Thoracic aorta (tissue), 2 donors: ENCODE data around the gene ZNHIT1. TPM values are rescaled to one million over a fixed set of nuclear protein-coding genes. Genes with fewer than 3 reads are reported as not detected.

Source experiments
- ATAC-seq: fragments of 150-250 bp; one replicate; pipeline ENCODE4 v1.8.0; 2017; ENCODE audit warnings: low read depth; ENCODE audit not compliant: insufficient number of reproducible peaks, low FRiP score
- DNase-seq: peaks from one replicate; pipeline ENCODE4 v3.0.0-alpha.2; 2020; ENCODE audit warnings: low spot score
- H3K27ac ChIP-seq, 2 donors: fragments of 200-600 bp; sonication (generic); 1 replicate in 1 of 2; 2 replicates in 1 of 2; pipeline ENCODE4 v1.5.1; 2016; ENCODE audit warnings: mild to moderate bottlenecking in 2 of 2, moderate library complexity in 2 of 2
- H3K27me3 ChIP-seq: fragments of 200-600 bp; sonication (generic); replicated peaks from 2 replicates; pipeline ENCODE4 v1.6.0; 2016; ENCODE audit warnings: mild to moderate bottlenecking; ENCODE audit not compliant: insufficient read depth
- H3K36me3 ChIP-seq: fragments of 200-600 bp; sonication (generic); one replicate; pipeline ENCODE4 v1.5.1; 2016
- H3K4me1 ChIP-seq, 2 donors: fragments of 200-600 bp; sonication (generic); 1 replicate in 1 of 2; 2 replicates in 1 of 2; pipeline versions ENCODE4 v1.5.1 to v1.6.0; 2016; ENCODE audit warnings: low read depth in 2 of 2, mild to moderate bottlenecking in 1 of 2; ENCODE audit not compliant: control insufficient read depth in 1 of 2
- H3K4me3 ChIP-seq: fragments of 200-600 bp; sonication (generic); 2 replicates; pipeline ENCODE4 v1.5.1; 2016; ENCODE audit warnings: mild to moderate bottlenecking
- H3K9me3 ChIP-seq: fragments of 200-600 bp; sonication (generic); 2 replicates; pipeline ENCODE4 v1.5.1; 2016
- CTCF ChIP-seq: fragments of 200-600 bp; sonication (generic); IDR thresholded peaks from one replicate; pipeline ENCODE4 v1.5.1; 2019; ENCODE audit warnings: antibody characterized with exemption
- total RNA-seq, 2 donors: library from RNA; depleted of rRNA; stranded (reverse); fragments of >200 nt; gene quantifications; one replicate each; pipeline versions ENCODE4 v1.1.0 to v1.2.3, GENCODE V29; 2016

The ZNHIT1 gene
- total RNA-seq, 2 donors from 2014 or later: 43.7 to 53.2 TPM

- no peak for TF ChIP-seq CTCF
- ATAC-seq (no peak), DNase-seq (no peak)
- Histone ChIP-seq H3K27ac (no peak overlapping the region), H3K36me3 (no peaks in the 10 kb centered on the region), H3K4me1 (peaks cover 0 to 9% of the 10 kb centered on the region in 2 donors), H3K9me3 (no peaks in the 10 kb centered on the region), H3K4me3 (no peak overlapping the region), H3K27me3 (peaks cover 13% of the 10 kb centered on the region)
Observed at GRCh38 chr7:101179713-101180112, 38.3 kb upstream of the ZNHIT1 start.

GRCh38 chr7:101180130-101180755 lies 37.7 kb upstream of the ZNHIT1 start, which contains the start of gene NAT16:
Gene NAT16, minus strand, starts transcription at chr7:101180293. Its CDS starts 5,486 bp downstream, at chr7:101174807.
- Histone ChIP-seq H3K27me3 (peaks cover 11% of the 10 kb centered on the region), H3K9me3 (no peaks in the 10 kb centered on the region), H3K36me3 (no peaks in the 10 kb centered on the region), H3K4me1 (peaks cover 0 to 9% of the 10 kb centered on the region in 2 donors), H3K27ac (no peak within 1 kb of the TSS), H3K4me3 (no peak within 1 kb of the TSS)
- ATAC-seq: no peak
- no peak for TF ChIP-seq CTCF
- DNase-seq: no peak

GRCh38 chr7:101185258-101185839 lies 32.6 kb upstream of the ZNHIT1 start:
- H3K4me3 ChIP-seq: no peak overlapping the region
- ATAC-seq (no peak), DNase-seq (no peak)
- no peaks in the 10 kb centered on the region for H3K36me3 ChIP-seq
- no peaks in the 10 kb centered on the region for H3K9me3 ChIP-seq
- TF ChIP-seq CTCF: no peak
- no peak overlapping the region for H3K27ac ChIP-seq
- H3K4me1 ChIP-seq: peaks cover 0 to under 1% of the 10 kb centered on the region in 2 donors
- H3K27me3 ChIP-seq: no peaks in the 10 kb centered on the region

- Histone ChIP-seq H3K9me3 (no peaks in the 10 kb centered on the region), H3K36me3 (no peaks in the 10 kb centered on the region), H3K27me3 (no peaks in the 10 kb centered on the region), H3K27ac (no peak overlapping the region), H3K4me1 (no peaks in the 10 kb centered on the region), H3K4me3 (no peak overlapping the region)
- no peak for TF ChIP-seq CTCF
- ATAC-seq (no peak), DNase-seq (no peak)
Observed at GRCh38 chr7:101186194-101186593, 31.8 kb upstream of the ZNHIT1 start.

GRCh38 chr7:101186844-101187428 lies 31.0 kb upstream of the ZNHIT1 start:
- no peak overlapping the region for H3K27ac ChIP-seq
- no peak for ATAC-seq
- DNase-seq: no peak
- no peak for TF ChIP-seq CTCF
- H3K27me3 ChIP-seq: no peaks in the 10 kb centered on the region
- H3K4me1 ChIP-seq: no peaks in the 10 kb centered on the region
- no peaks in the 10 kb centered on the region for H3K36me3 ChIP-seq
- H3K4me3 ChIP-seq: no peak overlapping the region
- no peaks in the 10 kb centered on the region for H3K9me3 ChIP-seq
